Effector memory CD8-positive, alpha-beta T cell (primary cell): ENCODE results near the gene PROX1.

ENCODE experiments used
- ATAC-seq: fragments of 150-1000 bp; cut with Tn5 transposase; replicated peaks from 2 replicates; pipeline ENCODE4 v1.10.0; 2021; ENCODE audit warnings: mild to moderate bottlenecking, moderate library complexity
- DNase-seq, 3 experiments: peaks; one replicate each; pipeline ENCODE4 v3.0.0; 2021
- H3K27ac Mint-ChIP-seq, 2 donors: one replicate each; pipeline ENCODE4 v1.8.0; 2022; ENCODE audit warnings: mild to moderate bottlenecking in 2 of 2, mixed read lengths in 2 of 2, moderate library complexity in 2 of 2
- H3K27me3 Mint-ChIP-seq, 2 donors: one replicate each; pipeline ENCODE4 v1.8.0; 2022; ENCODE audit warnings: mixed read lengths in 2 of 2
- H3K36me3 Mint-ChIP-seq: one replicate; pipeline ENCODE4 v1.8.0; 2022; ENCODE audit warnings: mild to moderate bottlenecking, moderate library complexity, mixed read lengths; ENCODE audit not compliant: insufficient read depth
- H3K4me1 Mint-ChIP-seq, 2 donors: one replicate each; pipeline ENCODE4 v1.8.0; 2022; ENCODE audit warnings: low read depth in 2 of 2, mixed read lengths in 2 of 2
- H3K4me3 Mint-ChIP-seq, 2 donors: one replicate each; pipeline ENCODE4 v1.8.0; 2022; ENCODE audit warnings: mild to moderate bottlenecking in 2 of 2, mixed read lengths in 2 of 2, moderate library complexity in 2 of 2
- H3K9me3 Mint-ChIP-seq, 2 donors: one replicate each; pipeline ENCODE4 v1.8.0; 2022; ENCODE audit warnings: mixed read lengths in 2 of 2

PROX1 gene

DNA sequence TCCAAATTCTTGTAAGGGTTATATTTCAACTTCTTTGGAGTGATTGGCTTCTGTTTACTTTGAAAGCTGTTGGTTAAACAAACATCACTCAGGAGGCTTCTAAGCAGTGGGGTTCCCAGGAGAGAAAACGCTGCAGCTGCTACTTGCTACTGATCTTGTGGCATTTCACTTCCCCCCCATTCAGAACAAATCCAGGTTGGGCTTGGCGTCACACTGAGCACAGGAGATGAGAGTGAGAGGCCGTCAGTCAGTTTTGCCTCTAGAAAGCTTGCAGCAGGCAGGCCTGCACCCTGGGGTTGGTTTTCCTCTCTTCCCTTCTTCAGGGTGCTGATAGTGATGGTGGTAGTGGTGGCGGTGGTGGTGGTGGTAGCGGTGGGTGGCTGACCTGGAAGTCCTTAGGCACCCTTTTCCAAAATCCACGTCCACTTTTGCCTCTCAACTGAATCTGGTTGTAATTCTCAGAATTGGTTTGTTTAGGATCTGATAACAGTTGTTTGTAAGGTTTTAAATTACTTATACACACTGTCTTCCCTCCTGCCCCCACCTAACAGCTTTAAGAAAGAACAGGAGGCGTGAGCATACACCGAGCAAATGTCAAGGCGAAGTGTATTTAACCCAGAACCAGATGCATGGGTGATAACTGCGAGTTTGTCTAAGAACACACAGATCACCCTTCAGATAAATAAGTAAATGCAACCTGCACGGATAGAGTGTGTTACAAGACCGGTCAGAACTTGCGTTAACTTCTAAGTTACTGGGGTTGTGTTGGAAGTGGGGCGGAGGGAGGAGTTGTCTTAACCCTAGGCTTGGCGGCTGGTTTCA lies 3.2 kb upstream of the PROX1 start:
- H3K27ac Mint-ChIP-seq: no peak overlapping the region

DNA sequence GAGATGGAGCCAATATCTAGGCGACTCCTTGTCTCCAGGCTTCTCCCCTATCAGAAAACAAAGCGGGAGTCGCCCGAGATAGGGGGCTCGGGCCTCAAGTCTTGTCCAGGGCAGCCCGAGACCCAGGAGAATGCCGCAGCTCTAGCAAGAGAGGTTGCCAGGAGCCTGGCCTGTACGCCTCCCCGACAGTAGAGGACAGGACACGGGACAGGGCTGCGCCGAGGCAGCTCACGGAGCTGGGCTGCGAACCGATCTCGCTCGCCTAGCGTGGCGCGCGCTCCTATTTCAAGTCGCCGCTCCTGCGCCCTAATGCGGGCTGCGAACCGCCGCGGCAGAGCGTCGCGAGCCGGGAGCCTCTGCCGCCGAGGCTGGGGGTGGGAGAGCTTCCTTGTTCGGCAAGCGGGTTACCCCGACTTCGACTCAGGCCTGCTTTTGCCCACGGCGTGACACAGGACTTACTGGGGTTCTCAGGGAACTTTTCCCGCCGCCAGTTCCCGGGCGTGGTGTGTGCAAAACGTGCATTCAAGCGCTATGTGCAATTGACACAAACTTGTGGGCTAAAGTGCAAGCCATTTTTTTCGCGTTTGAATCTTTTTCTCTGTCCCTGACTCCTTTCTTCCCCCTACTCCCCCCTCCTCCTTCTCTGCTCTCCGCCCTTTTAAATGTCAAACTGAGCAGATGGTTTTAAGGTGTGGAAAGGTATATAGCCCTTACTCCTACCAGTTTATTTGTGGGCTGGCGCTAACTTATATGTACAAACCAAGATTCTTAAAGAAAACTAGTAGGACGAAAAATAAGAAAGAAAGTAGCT lies 2.4 kb upstream of the PROX1 start:
- Mint-ChIP-seq H3K27me3 (peaks cover 85 to 94% of the 10 kb centered on the region in 2 donors), H3K9me3 (peaks cover 8 to 12% of the 10 kb centered on the region in 2 donors), H3K27ac (no peak overlapping the region), H3K4me3 (no peak overlapping the region), H3K36me3 (no peaks in the 10 kb centered on the region), H3K4me1 (peaks cover 11 to 20% of the 10 kb centered on the region in 2 donors)
- no peak for DNase-seq
- ATAC-seq: no peak

More for the DNA sequence above, 3.2 kb upstream of the PROX1 start:
- Mint-ChIP-seq H3K9me3 (peaks cover 9 to 13% of the 10 kb centered on the region in 2 donors), H3K36me3 (no peaks in the 10 kb centered on the region), H3K4me1 (peaks cover 12 to 20% of the 10 kb centered on the region in 2 donors), H3K27me3 (peaks cover 81 to 94% of the 10 kb centered on the region in 2 donors), H3K4me3 (no peak overlapping the region)
- no peak for DNase-seq
- ATAC-seq: no peak

- Mint-ChIP-seq H3K9me3 (peaks cover 8 to 9% of the 10 kb centered on the region in 2 donors), H3K27me3 (peaks cover 84 to 94% of the 10 kb centered on the region in 2 donors), H3K4me3 (no peak overlapping the region), H3K36me3 (no peaks in the 10 kb centered on the region), H3K4me1 (peaks cover 11 to 20% of the 10 kb centered on the region in 2 donors), H3K27ac (no peak overlapping the region)
- DNase-seq (no peak), ATAC-seq (no peak)
These were observed 1.5 kb upstream of the PROX1 start for GRCh38 chr1:213986020-213986924.

DNA sequence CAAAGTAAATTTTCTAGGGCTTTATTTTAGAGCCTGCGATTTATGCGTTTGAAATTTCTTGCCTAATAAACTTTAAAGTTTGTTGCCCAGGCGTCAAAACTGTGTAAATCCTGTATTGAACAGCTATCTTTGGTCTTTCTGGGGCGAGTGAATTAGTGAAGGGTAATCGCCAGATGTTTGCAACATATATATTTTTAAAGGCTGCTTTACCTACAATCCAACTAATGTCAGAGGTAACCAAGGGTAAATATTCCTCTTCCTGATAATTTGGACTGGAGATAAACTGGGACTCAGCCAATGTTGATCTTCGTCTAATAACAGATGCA lies 885 bp upstream of the PROX1 start:
- ATAC-seq: no peak
- peak overlapping the region; percentile 45 to 80 for H3K4me3 Mint-ChIP-seq
- H3K4me1 Mint-ChIP-seq: peaks cover 11 to 20% of the 10 kb centered on the region in 2 donors

GRCh38 chr1:213987422-213987926 lies 299 bp upstream of the PROX1 start:
- DNase-seq (no peak), ATAC-seq (no peak)
- peak overlapping the region; percentile 72 to 80 for H3K4me3 Mint-ChIP-seq
- H3K9me3 Mint-ChIP-seq: peaks cover 0 to 9% of the 10 kb centered on the region in 2 donors
- H3K27ac Mint-ChIP-seq: no peak overlapping the region
- H3K36me3 Mint-ChIP-seq: no peaks in the 10 kb centered on the region
- peaks cover 73 to 91% of the 10 kb centered on the region in 2 donors for H3K27me3 Mint-ChIP-seq
- H3K4me1 Mint-ChIP-seq: peaks cover 11 to 20% of the 10 kb centered on the region in 2 donors

More for the DNA sequence above, 885 bp upstream of the PROX1 start:
- no peak for DNase-seq
- no peak overlapping the region for H3K27ac Mint-ChIP-seq
- H3K27me3 Mint-ChIP-seq: peaks cover 78 to 93% of the 10 kb centered on the region in 2 donors
- H3K9me3 Mint-ChIP-seq: peaks cover 4 to 9% of the 10 kb centered on the region in 2 donors
- H3K36me3 Mint-ChIP-seq: no peaks in the 10 kb centered on the region

DNA sequence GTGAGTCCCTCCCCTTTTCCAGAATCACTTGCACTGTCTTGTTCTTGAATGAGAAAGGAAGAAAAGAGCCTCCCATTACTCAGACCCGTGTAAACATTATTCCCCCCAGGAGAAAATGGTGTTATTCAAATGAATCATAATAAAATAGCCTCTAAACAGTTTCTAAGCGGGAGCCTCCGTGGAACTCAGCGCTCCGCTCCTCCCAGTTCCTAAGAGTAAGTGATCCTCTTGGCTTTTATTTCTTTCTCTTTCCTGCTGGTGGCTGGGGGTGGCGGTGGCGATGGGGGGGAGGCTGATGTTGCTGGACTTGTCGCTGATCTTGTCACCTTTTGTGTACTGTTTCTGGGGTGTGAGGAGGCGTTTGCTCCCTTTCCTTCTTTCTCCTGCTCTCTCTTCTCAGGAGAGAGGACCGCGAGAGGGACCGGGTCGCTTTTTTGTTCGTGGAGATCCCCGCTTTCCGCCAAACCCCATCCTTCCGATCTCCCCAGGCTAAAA lies 781 bp downstream of the PROX1 start:
- DNase-seq (no peak), ATAC-seq (no peak)
- H3K36me3 Mint-ChIP-seq: no peaks in the 10 kb centered on the region
- peaks cover 11 to 20% of the 10 kb centered on the region in 2 donors for H3K4me1 Mint-ChIP-seq
- peak overlapping the region; percentile 72 to 80 for H3K4me3 Mint-ChIP-seq
- peaks cover 0 to 9% of the 10 kb centered on the region in 2 donors for H3K9me3 Mint-ChIP-seq
- no peak overlapping the region for H3K27ac Mint-ChIP-seq
- H3K27me3 Mint-ChIP-seq: peaks cover 76 to 93% of the 10 kb centered on the region in 2 donors

DNA sequence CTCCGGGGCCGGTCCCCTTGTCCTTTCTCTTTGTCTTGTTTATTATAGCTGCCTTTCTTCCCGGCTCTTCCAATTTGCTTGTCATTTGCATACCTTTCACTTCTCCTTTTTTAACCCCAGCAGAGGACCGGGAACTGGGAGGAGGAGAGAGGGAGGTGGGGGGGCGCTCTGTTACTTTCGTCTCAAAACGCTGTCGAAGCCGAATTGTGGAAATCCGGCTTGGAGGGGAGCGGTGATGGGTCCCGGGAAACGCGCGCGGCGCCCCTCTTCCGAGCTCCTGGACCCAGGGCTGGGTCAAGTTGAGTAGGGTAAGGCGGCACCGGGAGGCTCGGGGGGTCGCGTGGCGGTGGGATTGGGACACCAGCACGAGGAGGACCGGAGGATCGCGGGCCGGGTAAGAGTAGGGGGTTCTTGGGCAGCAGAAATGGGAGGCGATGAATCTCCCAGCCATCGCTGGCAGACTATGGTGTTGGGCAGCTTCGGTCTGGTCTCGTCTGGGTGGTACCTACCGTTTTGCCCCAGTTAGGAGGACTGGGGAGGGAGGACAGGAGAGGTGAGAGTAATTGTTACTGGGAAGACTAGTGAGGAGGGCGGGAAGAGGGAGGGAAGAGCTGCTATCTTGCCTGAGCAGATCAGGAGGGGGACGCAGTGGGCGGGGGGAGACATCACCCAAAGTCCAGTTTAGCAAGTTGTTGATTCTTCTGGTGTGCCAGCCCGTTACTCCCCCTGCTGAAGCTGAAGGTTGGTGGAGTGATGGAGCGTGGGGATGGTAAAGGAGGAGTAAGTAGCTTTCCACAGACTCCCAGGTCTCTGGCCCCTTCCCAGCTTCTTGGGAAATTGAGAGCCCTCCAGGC lies 1.5 kb downstream of the PROX1 start:
- no peak for DNase-seq
- no peak for ATAC-seq
- H3K27ac Mint-ChIP-seq: no peak overlapping the region

GRCh38 chr1:213993929-213994328 lies 6.2 kb downstream of the PROX1 start:
- H3K27ac Mint-ChIP-seq: no peak overlapping the region
- ATAC-seq (no peak), DNase-seq (no peak)
- peaks cover 0 to 6% of the 10 kb centered on the region in 2 donors for H3K9me3 Mint-ChIP-seq
- no peaks in the 10 kb centered on the region for H3K36me3 Mint-ChIP-seq
- peaks cover 4% of the 10 kb centered on the region in 2 donors for H3K4me1 Mint-ChIP-seq
- H3K4me3 Mint-ChIP-seq: no peak overlapping the region
- peaks cover 28 to 45% of the 10 kb centered on the region in 2 donors for H3K27me3 Mint-ChIP-seq

More for the DNA sequence above, 1.5 kb downstream of the PROX1 start:
- H3K4me1 Mint-ChIP-seq: peaks cover 11 to 20% of the 10 kb centered on the region in 2 donors
- H3K9me3 Mint-ChIP-seq: peaks cover 0 to 9% of the 10 kb centered on the region in 2 donors
- no peaks in the 10 kb centered on the region for H3K36me3 Mint-ChIP-seq
- peaks cover 69 to 92% of the 10 kb centered on the region in 2 donors for H3K27me3 Mint-ChIP-seq
- H3K4me3 Mint-ChIP-seq: peak overlapping the region; percentile 72 to 80

DNA sequence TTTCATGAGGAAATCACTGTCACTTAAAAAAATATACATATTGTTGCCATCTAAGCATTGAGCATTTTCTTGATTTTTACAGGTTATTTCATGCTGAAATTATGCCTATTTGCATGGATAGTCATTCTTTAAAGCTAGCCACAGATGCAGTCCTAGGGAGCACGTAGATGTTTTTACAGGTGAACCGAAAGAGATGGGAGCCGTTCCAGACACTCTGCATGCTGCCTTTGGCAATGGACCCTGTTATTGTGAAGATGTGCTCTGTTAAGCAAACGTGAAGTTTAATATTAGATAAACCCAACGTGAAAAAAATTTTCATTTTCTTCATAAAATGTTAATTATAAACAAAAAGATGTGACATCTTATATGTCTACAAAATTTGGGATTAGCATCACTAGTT lies 7.1 kb downstream of the PROX1 start:
- Mint-ChIP-seq H3K9me3 (peaks cover 0 to 3% of the 10 kb centered on the region in 2 donors), H3K27ac (no peak overlapping the region), H3K36me3 (no peaks in the 10 kb centered on the region), H3K27me3 (peaks cover 19 to 36% of the 10 kb centered on the region in 2 donors), H3K4me3 (no peak overlapping the region), H3K4me1 (no peaks in the 10 kb centered on the region)
- ATAC-seq: no peak
- no peak for DNase-seq

DNA sequence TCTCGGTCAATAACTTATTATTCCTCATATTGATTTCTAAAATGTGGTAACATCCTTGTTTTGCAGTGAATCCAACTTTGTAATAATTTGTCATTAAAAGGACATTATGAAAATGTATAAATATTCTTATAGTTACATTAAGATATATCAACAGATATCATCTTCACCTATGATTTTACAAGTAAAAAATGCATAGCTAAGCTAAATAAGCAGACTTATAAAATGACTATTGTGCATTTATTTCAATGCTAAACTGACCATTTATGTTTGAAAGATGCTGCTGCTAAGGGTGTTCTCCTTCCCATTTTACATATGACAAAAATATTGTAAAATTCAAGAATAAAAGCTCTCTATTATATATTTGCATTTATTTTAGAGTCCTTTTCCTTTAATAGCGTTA lies 7.8 kb downstream of the PROX1 start:
- DNase-seq: no peak
- no peak overlapping the region for H3K27ac Mint-ChIP-seq
- no peaks in the 10 kb centered on the region for H3K4me1 Mint-ChIP-seq
- ATAC-seq: no peak
- H3K27me3 Mint-ChIP-seq: peaks cover 11 to 29% of the 10 kb centered on the region in 2 donors
- H3K36me3 Mint-ChIP-seq: no peaks in the 10 kb centered on the region
- no peak overlapping the region for H3K4me3 Mint-ChIP-seq
- peaks cover 0 to 3% of the 10 kb centered on the region in 2 donors for H3K9me3 Mint-ChIP-seq

GRCh38 chr1:213996320-213997037 lies 8.7 kb downstream of the PROX1 start:
- peaks cover 0 to 3% of the 10 kb centered on the region in 2 donors for H3K9me3 Mint-ChIP-seq
- no peak for ATAC-seq
- H3K4me3 Mint-ChIP-seq: no peak overlapping the region
- H3K4me1 Mint-ChIP-seq: no peaks in the 10 kb centered on the region
- no peak for DNase-seq
- H3K36me3 Mint-ChIP-seq: no peaks in the 10 kb centered on the region
- no peak overlapping the region for H3K27ac Mint-ChIP-seq
- peaks cover 6 to 20% of the 10 kb centered on the region in 2 donors for H3K27me3 Mint-ChIP-seq
